Stimulated activated CD8-positive, alpha-beta memory T cell treated with anti-CD3 and anti-CD28 coated beads, Interleukin-7, amount 100 ng/mL, for 24 hours (primary cell): ENCODE measurements around the gene SLC3A2.

Experiments used
- DNase-seq: peaks from one replicate; pipeline ENCODE4 v3.0.0-alpha.2; 2020; ENCODE audit warnings: low read depth

Gene SLC3A2

DNA sequence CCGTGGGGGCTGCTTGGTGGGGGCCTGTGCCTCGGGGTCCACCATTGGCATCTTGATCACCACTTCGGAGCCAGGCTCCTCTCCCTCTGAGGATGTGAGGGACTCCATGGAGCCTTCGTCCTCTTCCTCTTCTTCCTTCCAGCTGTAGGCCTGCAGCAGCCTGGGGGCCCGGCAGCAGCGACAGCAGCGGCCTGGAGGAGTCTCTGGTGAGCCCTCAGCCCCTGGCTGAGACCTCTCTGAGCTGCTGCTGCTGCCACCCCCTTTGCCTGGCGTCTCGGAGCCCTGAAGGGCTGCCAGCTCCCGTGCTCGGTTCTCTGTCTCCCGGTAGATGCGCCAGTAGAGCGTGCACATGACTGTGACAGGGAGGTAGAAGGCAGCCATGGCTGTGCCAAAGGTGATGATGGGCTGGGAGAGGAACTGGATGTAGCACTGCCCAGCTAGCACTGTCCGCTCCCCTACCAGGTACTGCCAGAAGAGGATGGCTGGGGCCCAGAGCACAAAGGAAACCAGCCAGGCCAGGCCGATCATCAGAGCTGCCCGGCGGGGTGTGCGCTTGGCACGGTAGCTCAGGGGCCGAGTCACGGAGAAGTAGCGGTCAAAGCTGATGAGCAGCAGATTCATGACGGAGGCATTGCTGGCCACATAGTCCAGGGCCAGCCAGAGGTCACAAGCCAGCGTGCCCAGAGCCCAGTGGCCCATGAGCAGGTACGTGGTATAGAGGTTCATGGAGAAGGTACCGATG lies 29.6 kb downstream of the SLC3A2 start:
- no peak for DNase-seq

DNA sequence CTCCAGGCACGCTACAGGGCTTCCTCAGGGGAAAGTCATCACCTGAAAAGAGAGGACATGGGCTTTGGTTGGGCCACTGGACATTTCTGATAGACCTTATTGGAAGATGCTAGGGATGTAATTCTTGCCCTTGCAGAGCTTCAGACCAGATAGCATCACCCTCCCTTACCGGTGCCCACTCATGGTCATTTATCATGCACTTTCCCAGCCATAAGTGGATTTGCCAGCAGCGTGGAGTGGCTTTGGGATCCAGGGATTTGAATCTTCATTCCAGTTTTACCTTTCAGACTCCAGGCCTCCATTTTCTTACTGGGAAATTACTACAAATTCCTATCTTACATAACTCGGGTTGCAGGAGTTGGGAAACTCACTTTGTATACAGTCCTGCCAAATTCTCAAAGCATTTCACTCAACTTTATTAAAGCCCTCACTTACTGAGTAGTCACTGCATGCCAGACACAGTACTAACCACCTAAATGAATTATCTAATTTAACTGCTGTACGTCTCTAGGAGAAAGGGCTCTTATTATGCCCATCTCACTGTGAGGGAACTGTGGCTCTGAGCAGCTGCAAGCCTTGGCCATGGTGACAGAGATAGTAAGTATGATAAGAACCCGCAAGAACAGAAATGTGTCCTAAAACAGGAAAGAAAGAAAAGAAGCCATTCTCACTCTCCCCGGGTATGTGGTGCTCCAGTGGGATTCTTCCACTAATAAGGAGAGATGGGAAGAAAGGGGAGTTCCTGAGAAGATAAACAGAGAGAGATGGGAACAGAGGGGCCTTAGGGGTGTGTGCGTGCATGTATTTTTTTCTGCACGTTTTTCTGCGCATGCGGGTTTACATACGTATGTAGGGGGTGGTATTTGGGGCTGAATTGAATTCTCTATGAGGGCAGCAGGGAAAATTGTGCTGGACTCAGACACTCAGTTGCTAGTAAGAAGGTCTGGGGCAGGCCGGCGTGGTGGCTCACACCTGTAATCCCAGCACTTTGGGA lies 30.7 kb downstream of the SLC3A2 start:
- no peak for DNase-seq

DNA sequence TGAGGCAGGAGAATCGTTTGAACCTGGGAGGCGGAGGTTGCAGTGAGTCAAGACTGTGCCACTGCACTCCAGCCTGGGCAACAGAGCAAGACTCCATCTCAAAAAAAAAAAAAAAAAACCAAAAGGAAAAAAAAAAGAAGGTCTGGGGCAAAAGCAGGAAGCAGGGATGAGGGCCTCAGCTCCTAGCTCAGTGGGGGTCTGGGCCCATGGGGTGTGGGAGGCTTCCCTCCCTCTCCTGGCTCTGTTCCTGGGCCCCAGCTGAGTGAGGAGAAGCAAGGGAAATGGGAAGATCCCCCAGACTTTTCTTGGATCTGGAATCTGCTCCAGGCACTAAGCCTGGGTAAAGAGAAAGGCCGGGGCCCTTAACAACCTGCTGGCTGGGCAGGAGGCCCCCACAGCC lies 31.6 kb downstream of the SLC3A2 start:
- no peak for DNase-seq

DNA sequence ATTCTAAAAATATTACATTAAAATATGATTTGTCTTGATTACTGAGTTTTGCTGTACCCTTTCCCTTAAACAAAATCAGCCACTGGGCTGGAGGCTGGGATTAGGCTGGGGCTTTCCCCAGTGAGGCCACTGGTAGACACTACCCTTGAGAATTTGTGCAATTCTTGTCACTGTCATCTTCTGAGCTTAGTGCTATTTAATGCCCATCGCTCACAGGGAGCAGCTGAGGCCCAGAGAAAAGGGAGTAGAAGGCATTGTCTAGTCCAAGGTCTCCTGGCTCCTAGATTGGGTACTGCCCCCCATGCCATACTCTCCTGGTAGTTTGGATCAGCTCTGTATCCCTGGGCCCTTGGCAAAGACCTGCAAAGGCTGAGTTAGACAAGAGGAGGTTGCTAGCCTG lies 33.7 kb downstream of the SLC3A2 start:
- DNase-seq, result no peak

DNA sequence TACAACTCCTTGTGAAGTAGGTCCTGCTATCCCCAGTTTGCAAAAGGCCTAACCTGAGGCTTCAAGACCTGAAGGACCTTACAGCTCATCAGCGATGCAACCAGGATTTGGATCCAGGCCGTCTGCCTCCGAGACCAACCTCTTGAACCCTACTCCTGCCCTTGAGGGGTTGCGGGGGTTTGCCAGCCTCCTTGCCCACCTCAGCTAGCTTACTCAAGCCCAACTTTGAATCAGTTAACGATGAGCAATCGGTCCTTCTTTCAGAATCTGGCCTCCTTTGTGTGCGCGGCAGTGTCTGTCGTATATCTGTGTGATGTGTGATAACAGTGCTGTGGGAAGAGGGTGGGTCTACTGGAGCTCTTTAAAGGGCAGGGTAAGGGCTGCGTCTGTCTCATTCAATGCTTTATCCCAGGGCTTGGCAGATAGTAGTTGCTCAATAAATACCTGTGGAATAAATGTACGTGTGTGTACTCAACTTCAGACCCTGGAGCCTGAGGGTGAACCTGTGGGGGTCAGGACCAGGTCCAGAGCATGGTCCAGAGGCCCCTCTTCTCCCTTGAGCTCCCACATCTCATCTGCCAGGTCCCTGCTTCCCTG lies 37.3 kb downstream of the SLC3A2 start:
- no peak for DNase-seq

- DNase-seq, result no peak
Measured at GRCh38 chr11:62918531-62918930, 37.8 kb downstream of the SLC3A2 start.

DNA sequence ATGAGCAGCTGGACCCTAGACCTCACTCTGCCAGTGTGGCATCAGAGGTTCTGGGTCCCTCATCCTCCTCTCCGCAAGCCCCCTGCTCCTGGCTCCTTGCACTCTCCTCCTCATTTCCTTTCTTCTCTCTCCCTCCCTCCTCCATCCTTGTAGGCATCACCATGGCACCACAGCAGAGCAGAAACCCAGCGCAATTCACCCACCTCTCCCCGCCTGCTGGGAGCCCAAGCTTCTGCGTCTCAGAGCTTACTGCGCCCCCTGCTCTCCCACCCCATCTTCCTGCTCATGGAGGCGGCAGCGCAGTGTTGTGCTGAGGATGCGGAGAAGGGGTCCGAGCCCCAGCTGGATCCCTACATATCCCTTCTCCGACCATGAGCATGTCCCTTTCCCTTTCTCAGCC lies 38.8 kb downstream of the SLC3A2 start:
- no peak for DNase-seq

DNA sequence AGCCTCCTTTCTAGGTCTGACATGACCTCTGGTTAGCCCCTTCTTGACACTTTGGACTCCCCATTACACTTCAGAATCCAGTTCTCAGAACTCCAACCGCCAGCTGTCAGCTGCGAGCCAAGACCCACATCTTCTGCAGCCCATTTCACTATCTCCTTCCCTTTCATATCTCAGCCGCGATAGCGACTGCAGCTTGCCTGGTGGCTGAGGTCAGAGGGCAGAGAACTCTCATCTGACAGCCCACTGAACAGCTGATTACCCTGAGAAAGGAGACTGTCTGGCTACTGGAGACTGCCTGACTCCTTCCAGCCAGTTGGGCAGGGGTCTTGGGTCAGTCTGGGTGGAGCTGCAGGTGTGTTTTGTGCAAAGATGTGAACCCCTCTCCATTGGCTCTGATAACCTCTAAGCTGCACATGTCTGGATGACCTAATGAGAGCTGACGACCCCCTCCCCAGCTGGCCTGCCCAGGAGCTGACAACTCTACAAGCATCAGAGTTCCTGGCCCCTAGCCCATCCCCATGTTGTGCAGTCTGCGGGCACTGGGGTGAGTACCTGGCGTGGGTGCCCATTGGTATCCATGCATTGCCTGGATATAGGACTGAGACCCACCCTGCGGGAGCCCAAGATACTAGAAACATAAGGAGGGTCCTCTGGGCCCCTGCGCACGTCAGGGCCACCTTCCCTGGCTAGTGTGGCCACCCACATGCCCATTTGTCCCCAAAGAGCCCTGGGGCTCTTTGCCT lies 39.4 kb downstream of the SLC3A2 start:
- DNase-seq, result no peak

- no peak for DNase-seq
Measured at GRCh38 chr11:62921201-62921572, 40.5 kb downstream of the SLC3A2 start, which contains the start of gene CHRM1. Gene CHRM1 (minus strand): TSS chr11:62921363. CDS start chr11:62911100, 10,263 bp downstream.

GRCh38 chr11:62921573-62922188 lies 41.0 kb downstream of the SLC3A2 start:
- DNase-seq, result no peak

GRCh38 chr11:62922189-62922589 lies 41.5 kb downstream of the SLC3A2 start:
- DNase-seq, result no peak

DNA sequence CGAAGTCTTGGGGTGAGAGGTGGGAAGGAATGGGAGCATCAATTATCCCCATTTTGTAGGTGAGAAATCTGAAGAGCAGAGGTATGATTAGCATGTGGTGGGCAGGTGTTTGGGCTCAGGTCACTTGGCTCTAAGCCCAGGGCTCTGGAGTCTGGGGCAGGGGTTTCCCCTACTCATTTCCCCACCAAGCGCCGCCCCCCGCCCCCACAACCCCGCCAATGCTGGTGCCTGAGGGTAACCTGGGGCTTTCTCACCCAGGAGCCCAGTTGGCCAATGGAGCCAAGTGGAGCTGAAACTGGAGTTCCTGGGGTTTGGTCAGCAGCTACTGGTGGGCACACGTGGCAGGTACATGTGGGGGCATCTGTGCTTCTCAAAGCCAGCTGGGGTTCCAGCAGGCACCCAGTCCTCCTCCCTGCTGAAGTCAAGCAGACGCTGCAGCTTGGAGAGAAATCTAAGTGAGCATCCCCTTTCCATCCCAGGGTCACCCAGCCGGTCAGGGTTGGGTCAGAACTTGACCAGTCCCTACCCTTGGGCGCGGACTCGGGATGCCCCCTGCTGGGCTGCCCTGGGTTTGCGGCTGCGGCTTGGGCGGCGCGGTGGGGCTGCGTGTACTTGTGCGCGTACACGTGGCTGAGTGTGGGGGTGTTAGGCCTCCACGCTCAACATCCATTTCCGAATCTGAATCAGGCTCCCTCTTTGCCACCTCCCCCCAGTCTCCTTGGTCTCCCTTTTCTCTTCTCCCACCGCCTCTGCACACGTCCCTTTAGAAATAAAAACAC lies 42.1 kb downstream of the SLC3A2 start:
- DNase-seq, result no peak

- no peak for DNase-seq
Measured at GRCh38 chr11:62923601-62924411, 43.1 kb downstream of the SLC3A2 start.

DNA sequence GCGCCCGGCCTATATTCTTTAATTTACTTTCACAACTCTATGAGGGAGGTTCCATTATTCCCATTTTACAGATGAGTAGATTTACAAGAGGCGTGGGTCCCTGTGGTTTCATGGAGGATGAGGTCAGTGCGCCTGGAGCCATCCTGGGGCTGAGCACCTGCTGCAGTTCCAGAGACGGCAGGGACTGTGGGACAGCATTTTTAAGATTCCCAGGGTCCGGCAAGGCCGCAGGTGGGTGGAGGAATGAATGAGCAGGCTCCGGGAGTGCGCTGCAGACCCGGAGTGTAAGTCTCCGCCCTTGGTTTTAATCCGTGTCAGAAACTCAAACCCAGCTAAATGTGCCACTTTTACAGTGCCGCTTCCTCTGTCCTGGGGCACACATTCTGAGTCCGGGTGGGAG lies 44.6 kb downstream of the SLC3A2 start:
- no peak for DNase-seq

- no peak for DNase-seq
Measured at GRCh38 chr11:62925745-62926679, 45.3 kb downstream of the SLC3A2 start.

- DNase-seq, result no peak
Measured at GRCh38 chr11:62926680-62927455, 46.2 kb downstream of the SLC3A2 start.

GRCh38 chr11:62928011-62928410 lies 47.3 kb downstream of the SLC3A2 start:
- DNase-seq, result no peak

GRCh38 chr11:62930157-62930556 lies 49.5 kb downstream of the SLC3A2 start:
- no peak for DNase-seq
